Epithelial cell of esophagus (primary cell): ENCODE results near the gene SPTBN4.
A peak's percentile ranks its signal among the peaks of the same experiment; 100 is the strongest.

Source experiments
- DNase-seq: peaks from one replicate; pipeline ENCODE4 v3.0.0; 2010; ENCODE audit warnings: low read depth
- H3K4me3 ChIP-seq: 2 replicates; pipeline ENCODE4 v1.5.1; 2011; ENCODE audit warnings: mild to moderate bottlenecking, low read length, control low read depth
- TF ChIP-seq, protein P1 (sequence below): IDR thresholded peaks from 2 replicates; pipeline ENCODE4 v1.5.1; 2011; ENCODE audit warnings: low read depth, mild to moderate bottlenecking, low read length, control low read depth, inconsistent platforms; ENCODE audit not compliant: insufficient read depth; ENCODE audit errors: missing control alignments

Gene SPTBN4

DNA sequence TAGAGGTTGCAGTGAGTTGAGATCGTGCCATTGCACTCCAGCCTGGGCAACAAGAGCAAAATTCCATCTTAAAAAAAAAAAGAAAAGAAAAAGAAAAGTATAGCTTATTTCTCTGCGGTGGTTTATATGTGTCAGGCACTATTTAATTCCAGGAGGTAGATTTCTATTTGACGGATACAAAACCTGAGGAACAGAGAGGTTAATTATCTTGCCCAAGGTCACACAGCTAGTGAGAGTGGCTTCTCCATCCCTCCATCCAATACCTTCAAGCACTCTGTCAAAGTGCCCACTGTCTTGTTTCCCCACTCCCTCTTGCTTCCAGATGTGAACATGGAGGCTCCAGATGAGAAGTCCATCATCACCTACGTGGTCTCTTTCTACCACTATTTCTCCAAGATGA, 34.8 kb downstream of the SPTBN4 start:
- TF ChIP-seq, protein P1, sequence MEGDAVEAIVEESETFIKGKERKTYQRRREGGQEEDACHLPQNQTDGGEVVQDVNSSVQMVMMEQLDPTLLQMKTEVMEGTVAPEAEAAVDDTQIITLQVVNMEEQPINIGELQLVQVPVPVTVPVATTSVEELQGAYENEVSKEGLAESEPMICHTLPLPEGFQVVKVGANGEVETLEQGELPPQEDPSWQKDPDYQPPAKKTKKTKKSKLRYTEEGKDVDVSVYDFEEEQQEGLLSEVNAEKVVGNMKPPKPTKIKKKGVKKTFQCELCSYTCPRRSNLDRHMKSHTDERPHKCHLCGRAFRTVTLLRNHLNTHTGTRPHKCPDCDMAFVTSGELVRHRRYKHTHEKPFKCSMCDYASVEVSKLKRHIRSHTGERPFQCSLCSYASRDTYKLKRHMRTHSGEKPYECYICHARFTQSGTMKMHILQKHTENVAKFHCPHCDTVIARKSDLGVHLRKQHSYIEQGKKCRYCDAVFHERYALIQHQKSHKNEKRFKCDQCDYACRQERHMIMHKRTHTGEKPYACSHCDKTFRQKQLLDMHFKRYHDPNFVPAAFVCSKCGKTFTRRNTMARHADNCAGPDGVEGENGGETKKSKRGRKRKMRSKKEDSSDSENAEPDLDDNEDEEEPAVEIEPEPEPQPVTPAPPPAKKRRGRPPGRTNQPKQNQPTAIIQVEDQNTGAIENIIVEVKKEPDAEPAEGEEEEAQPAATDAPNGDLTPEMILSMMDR = no peak
- no peak for DNase-seq
- no peak overlapping the region for H3K4me3 ChIP-seq

DNA sequence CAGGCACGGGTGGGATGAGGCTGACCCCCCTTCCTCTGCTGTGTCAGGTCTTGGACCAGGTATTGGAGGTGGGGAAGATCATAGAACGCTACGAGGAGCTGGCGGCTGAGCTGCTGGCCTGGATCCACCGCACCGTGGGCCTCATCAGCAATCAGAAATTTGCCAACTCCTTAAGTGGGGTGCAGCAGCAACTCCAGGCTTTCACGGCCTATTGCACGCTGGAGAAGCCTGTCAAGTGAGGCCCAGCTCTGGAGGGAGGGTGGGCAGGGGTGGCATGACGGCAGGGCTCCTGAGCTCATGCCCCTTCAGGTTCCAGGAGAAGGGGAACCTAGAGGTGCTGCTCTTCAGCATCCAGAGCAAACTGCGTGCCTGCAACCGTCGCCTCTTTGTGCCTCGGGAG, 35.3 kb downstream of the SPTBN4 start:
- H3K4me3 ChIP-seq = no peak overlapping the region
- no peak for DNase-seq
- TF ChIP-seq, protein P1 = no peak

DNA sequence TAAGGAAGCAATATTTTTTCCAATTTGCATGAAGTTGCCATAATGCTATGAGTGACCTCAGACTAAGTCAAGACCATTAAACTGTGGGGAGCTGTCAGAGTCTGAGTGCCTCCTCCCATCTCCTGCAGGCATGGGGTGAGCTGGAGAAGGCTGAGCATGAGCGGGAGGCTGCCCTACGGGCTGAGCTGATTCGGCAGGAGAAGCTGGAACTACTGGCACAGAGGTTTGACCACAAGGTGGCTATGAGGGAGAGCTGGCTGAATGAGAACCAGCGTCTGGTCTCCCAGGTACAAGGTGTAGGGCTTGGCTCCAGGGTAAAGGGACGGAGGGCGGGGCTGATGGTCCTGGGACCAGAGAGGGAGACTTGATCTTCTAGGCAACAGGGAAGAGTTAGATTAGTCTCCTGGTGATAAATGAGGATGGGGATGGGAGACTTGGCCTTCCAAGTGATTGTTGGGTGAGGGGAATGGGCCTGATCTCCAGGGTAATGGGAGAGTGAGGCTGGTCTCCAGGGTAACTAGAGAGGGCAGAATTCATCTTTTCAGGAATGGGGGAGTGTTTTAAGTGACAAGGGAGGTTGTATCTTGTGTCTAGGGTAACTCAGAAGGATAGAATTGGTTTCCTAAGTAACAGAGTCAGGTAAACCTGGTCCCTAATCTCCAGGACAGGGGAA, 36.0 kb downstream of the SPTBN4 start:
- peak; percentile 40 for DNase-seq
- TF ChIP-seq, protein P1 = peak; percentile 39
- no peak overlapping the region for H3K4me3 ChIP-seq

DNA sequence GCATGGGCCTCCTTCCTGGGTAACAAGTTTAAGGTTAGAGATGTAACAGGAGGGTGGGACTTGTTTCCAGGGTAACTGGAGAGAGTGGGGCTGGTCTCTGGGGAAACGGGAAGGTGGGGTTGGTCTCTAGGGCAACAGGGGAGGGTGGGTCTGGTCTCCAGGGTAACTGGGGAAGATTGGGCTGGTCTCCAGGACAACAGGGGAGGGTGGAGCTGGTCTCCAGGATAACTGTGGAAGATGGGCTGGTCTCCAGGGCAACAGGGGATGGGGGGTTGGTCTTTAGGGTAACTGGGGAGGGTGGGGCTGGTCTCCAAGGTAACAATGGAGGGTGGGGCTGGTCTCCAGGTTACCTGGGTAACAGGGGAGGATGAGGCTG, 36.5 kb downstream of the SPTBN4 start:
- TF ChIP-seq, protein P1 = no peak
- no peak overlapping the region for H3K4me3 ChIP-seq
- no peak for DNase-seq

DNA sequence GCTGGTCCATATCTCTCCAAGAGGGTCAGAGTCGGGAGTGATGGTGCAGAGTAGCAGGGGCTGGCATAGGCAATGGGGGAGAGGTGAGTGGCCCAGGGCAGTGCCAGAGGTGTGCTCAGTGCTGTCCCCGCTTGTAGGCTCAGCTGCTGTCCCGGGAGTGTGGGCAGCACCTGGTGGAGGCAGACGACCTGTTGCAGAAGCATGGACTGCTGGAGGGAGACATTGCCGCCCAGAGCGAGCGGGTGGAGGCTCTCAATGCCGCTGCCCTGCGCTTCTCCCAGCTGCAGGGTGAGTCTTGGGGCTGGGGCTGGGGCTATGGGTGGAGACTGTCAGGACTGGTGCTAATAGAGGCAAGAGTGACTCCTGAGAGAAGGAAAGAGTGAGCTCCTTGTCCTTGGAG, 39.3 kb downstream of the SPTBN4 start:
- no peak for DNase-seq
- no peak overlapping the region for H3K4me3 ChIP-seq
- TF ChIP-seq, protein P1 = no peak

DNA sequence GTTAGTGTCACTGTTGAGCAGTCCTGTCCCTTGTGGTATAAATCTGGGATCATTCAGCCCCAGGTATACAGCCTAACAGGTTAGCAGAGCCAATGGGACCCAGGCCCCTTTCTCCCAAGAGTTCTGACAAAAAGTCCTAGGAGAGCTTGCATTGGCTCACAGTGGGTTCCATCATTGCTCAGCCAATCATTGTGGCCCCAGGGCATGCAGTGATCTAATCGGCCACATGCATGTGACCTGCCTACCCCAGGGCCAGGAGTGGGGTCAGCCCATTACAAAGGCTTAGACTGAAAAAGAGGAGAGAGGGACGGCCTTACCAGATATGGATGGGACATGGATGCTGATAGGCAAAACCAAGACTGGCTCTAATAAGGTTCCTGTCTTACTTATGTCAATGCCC, 41.1 kb downstream of the SPTBN4 start:
- TF ChIP-seq, protein P1 = no peak
- no peak overlapping the region for H3K4me3 ChIP-seq
- no peak for DNase-seq

DNA sequence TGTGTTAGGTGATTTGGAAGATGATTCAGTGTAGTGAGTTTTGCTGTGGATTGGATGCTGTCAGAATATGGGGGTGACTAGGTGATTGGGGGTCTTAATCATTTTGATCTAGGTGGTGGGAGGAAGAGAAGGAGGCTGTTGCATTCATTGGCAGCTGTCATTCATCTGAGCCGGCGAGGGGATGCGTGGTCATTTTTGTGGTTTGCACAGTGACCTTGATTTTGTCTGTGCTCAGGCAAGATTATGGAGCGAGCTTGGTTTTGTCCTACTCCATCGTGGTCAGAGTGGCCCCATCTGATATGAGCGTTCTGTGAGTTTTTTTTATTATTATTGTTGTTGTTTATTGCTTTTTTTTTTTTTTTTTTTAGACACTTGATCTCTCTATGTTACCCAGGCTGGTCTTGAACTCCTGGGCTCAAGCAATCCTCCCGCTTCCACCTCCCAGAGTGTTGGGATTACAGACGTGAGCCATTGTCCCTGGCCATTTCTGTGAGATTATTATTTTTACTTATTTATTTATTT, 42.0 kb downstream of the SPTBN4 start:
- TF ChIP-seq, protein P1 = no peak
- H3K4me3 ChIP-seq = no peak overlapping the region
- DNase-seq = no peak
